B cell (primary cell): ENCODE measurements around the gene MBNL2. TPM values are rescaled to one million over a fixed set of nuclear protein-coding genes. Genes with fewer than 3 reads are reported as not detected.

Source experiments
- ATAC-seq: fragments of 200-7000 bp; cut with Tn5 transposase; one replicate; pipeline ENCODE4 v1.10.0; 2021; ENCODE audit warnings: low read depth, mild to moderate bottlenecking, moderate number of reproducible peaks, moderate library complexity
- CTCF ChIA-PET: fragments of 350-600 bp; sonication (Branson Sonifier 250); formaldehyde crosslinking; loops from one replicate; lab custom pipeline; 2021; ENCODE audit warnings: antibody characterized with exemption, inconsistent platforms; lab: Charles Lee
- POLR2A ChIA-PET: fragments of 350-600 bp; sonication (Branson Sonifier 250); formaldehyde crosslinking; loops from one replicate; lab custom pipeline; 2021; ENCODE audit warnings: antibody characterized with exemption; lab: Charles Lee
- DNase-seq: peaks from one replicate; pipeline ENCODE4 v3.0.0; 2013
- H2AFZ ChIP-seq: 2 replicates; pipeline ENCODE4 v1.6.1; 2012; ENCODE audit warnings: mild to moderate bottlenecking, low read depth, low read length; ENCODE audit not compliant: insufficient read depth, poor library complexity, severe bottlenecking
- H3K27ac ChIP-seq, 2 donors: 1 replicate in 1 of 2; 2 replicates in 1 of 2; pipeline ENCODE4 v1.5.1; 2012 to 2013; ENCODE audit warnings: low read length in 2 of 2, mild to moderate bottlenecking in 2 of 2, moderate library complexity in 1 of 2
- H3K27me3 ChIP-seq, 4 experiments: fragments of 200-600 bp in 1 of 4; sonication (generic) in 1 of 4; replicated peaks in 1 of 4; 1 replicate in 2 of 4; 2 replicates in 2 of 4; pipeline versions ENCODE4 v1.6.1 to v1.7.0; 2013 to 2016; ENCODE audit warnings: low read length in 3 of 4, mild to moderate bottlenecking in 2 of 4, mixed read lengths in 1 of 4, moderate library complexity in 1 of 4; ENCODE audit not compliant: insufficient read depth in 4 of 4, control insufficient read depth in 3 of 4; ENCODE audit errors: control extremely low read depth in 1 of 4
- H3K36me3 ChIP-seq, 2 experiments: replicated peaks in 1 of 2; 1 replicate in 1 of 2; 2 replicates in 1 of 2; pipeline versions ENCODE4 v1.6.1 to v1.7.1; 2013; ENCODE audit warnings: low read length in 1 of 2; ENCODE audit not compliant: insufficient read depth in 2 of 2, control insufficient read depth in 1 of 2; ENCODE audit errors: control extremely low read depth in 1 of 2, extremely low read depth in 1 of 2
- H3K4me1 ChIP-seq, 2 donors: fragments of 200-600 bp in 1 of 2; sonication (generic) in 1 of 2; 1 replicate in 1 of 2; 2 replicates in 1 of 2; pipeline versions ENCODE4 v1.5.1 to v1.6.1; 2013 to 2017; ENCODE audit warnings: low read length in 2 of 2; ENCODE audit not compliant: control insufficient read depth in 2 of 2, insufficient read depth in 2 of 2
- H3K4me2 ChIP-seq: replicated peaks from 2 replicates; pipeline ENCODE3; 2012; ENCODE audit warnings: mild to moderate bottlenecking, low read depth, low read length; ENCODE audit not compliant: poor library complexity, severe bottlenecking
- H3K4me3 ChIP-seq, 5 experiments: fragments of 200-600 bp in 1 of 5; sonication (generic) in 1 of 5; 1 replicate in 3 of 5; 2 replicates in 2 of 5; pipeline versions ENCODE4 v1.5.1 to v1.7.0; 2011 to 2016; ENCODE audit warnings: low read length in 4 of 5, mild to moderate bottlenecking in 4 of 5, low read depth in 2 of 5, control low read depth in 1 of 5, moderate library complexity in 1 of 5; ENCODE audit not compliant: insufficient read depth in 1 of 5; ENCODE audit errors: control extremely low read depth in 1 of 5, extremely low read depth in 1 of 5
- H3K79me2 ChIP-seq: fragments of 200-600 bp; sonication (generic); one replicate; pipeline ENCODE4 v1.6.0; 2016; ENCODE audit warnings: low read length; ENCODE audit not compliant: control insufficient read depth, insufficient read depth
- H3K9ac ChIP-seq: fragments of 200-600 bp; sonication (generic); 2 replicates; pipeline ENCODE4 v1.6.1; 2017; ENCODE audit warnings: mild to moderate bottlenecking, low read length, moderate library complexity
- H3K9me3 ChIP-seq, 3 donors: one replicate each; pipeline versions ENCODE4 v1.6.1 to v1.7.1; 2013; ENCODE audit warnings: low read length in 2 of 3; ENCODE audit not compliant: control insufficient read depth in 2 of 3, insufficient read depth in 1 of 3; ENCODE audit errors: control extremely low read depth in 1 of 3
- H4K20me1 ChIP-seq: 2 replicates; pipeline ENCODE4 v1.6.0; 2012; ENCODE audit warnings: mild to moderate bottlenecking, low read length; ENCODE audit not compliant: insufficient read depth, control insufficient read depth, poor library complexity, severe bottlenecking
- H3K27ac Mint-ChIP-seq: one replicate; pipeline ENCODE4 v1.8.0; 2021; ENCODE audit warnings: mixed read lengths
- H3K27me3 Mint-ChIP-seq: one replicate; pipeline ENCODE4 v1.8.0; 2021; ENCODE audit warnings: mixed read lengths
- H3K4me1 Mint-ChIP-seq: one replicate; pipeline ENCODE4 v1.8.0; 2021; ENCODE audit warnings: mixed read lengths
- H3K4me3 Mint-ChIP-seq: one replicate; pipeline ENCODE4 v1.8.0; 2021; ENCODE audit warnings: mixed read lengths
- H3K9me3 Mint-ChIP-seq: one replicate; pipeline ENCODE4 v1.8.0; 2022; ENCODE audit warnings: mixed read lengths; ENCODE audit not compliant: insufficient read depth
- CTCF ChIP-seq: fragments of 200-600 bp; IDR thresholded peaks from one replicate; pipeline ENCODE4 v1.8.0; 2022; ENCODE audit warnings: antibody characterized with exemption, mild to moderate bottlenecking
- EZH2 ChIP-seq: IDR thresholded peaks from 2 replicates; pipeline ENCODE4 v1.6.1; 2012; ENCODE audit warnings: borderline replicate concordance, low read depth, mild to moderate bottlenecking, moderate library complexity, low read length; ENCODE audit not compliant: insufficient read depth, poor library complexity, severe bottlenecking
- WGBS: methylation state at CpG from one replicate; pipeline ENCODE4 v1.1.5; 2013; ENCODE audit warnings: missing lambda C conversion rate; ENCODE audit not compliant: insufficient coverage; 5-methylcytosine and 5-hydroxymethylcytosine counted together
- intact Hi-C: fragments of 100-400 bp; cut with micrococcal nuclease; formaldehyde crosslinking; loops from one replicate; pipeline ENCODE4 v1.10.0; 2022
- polyA plus RNA-seq: library from polyadenylated mRNA; depleted of rRNA; stranded (reverse); fragments of >200 nt; gene quantifications from 2 replicates; pipeline ENCODE4 v1.2.3, GENCODE V29; 2012
- total RNA-seq, 2 donors: library from RNA; stranded (reverse); fragments of 120-200 nt in 1 of 2; gene quantifications; 1 replicate in 1 of 2; 2 replicates in 1 of 2; pipeline versions ENCODE4 v1.2.3 to v1.2.4, GENCODE V29; 2013 to 2022

The MBNL2 gene
- total and polyA plus RNA-seq, 2 donors (not counting 1 experiment from before 2014, with no cell fraction given): 6.9 to 50.1 TPM

- Mint-ChIP-seq H3K27me3 (no peaks in the 10 kb centered on the region), H3K4me3 (peak within 1 kb of the TSS; percentile 99), H3K27ac (peak within 1 kb of the TSS; percentile 99), H3K9me3 (no peaks in the 10 kb centered on the region), H3K4me1 (peaks cover 30% of the 10 kb centered on the region)
- Histone ChIP-seq H3K79me2 (peaks cover 26% of the 10 kb centered on the region), H3K9ac (peak within 1 kb of the TSS; percentile 100), H3K4me3 (peak within 1 kb of the TSS; percentile 73 to 100 (median 94)), H3K36me3 (no peaks in the 10 kb centered on the region), H3K4me2 (peak within 1 kb of the TSS; percentile 100), H2AFZ (peak within 1 kb of the TSS; percentile 96), H3K4me1 (peaks cover 9 to 11% of the 10 kb centered on the region in 2 donors), H3K9me3 (no peaks in the 10 kb centered on the region), H3K27me3 (no peaks in the 10 kb centered on the region), H3K27ac (peak within 1 kb of the TSS; percentile 93 to 100), H4K20me1 (no peaks in the 10 kb centered on the region)
- TF ChIP-seq EZH2 (no peak), CTCF (no peak)
- WGBS: under 1% methylated on average over 93 of the region's 94 CpGs
- intact Hi-C loops: loop anchor here (1.0 to 10.0 kb wide), 7 partner anchors 26 to 1768 kb away; partner anchors contain the start of genes DNAJC3, MBNL2 and UBAC2
- ChIA-PET CTCF (interaction anchor here (0.9 to 1.2 kb wide), 2 partner anchors 23 to 553 kb away, joined by 3 to 4 read pairs; no protein-coding TSS in a partner anchor), POLR2A (interaction anchor here (0.8 to 1.1 kb wide), 2 partner anchors 210 to 1757 kb away, joined by 3 read pairs; partner anchors contain the start of gene DNAJC3)
- DNase-seq: peak; percentile 95
- ATAC-seq: peak; percentile 55
Observed at GRCh38 chr13:97433727-97434396, 211.7 kb downstream of the MBNL2 start, which contains the start of gene RAP2A. Gene RAP2A (plus strand): TSS chr13:97434169. CDS start chr13:97434471, 302 bp downstream.
